HG03175 (cell line): ENCODE measurements around the gene HMHB1.

ENCODE experiments used
- ATAC-seq: cut with Tn5 transposase; IDR thresholded peaks from one replicate; pipeline ENCODE4 v1.9.1; 2021; ENCODE audit warnings: mild to moderate bottlenecking, moderate library complexity; ENCODE audit not compliant: unreplicated experiment

HMHB1 gene

GRCh38 chr5:143865426-143866025 is 53.6 kb downstream of the HMHB1 start:
- no peak for ATAC-seq
